Measurements from ENCODE around the gene HBP1. TPM values are rescaled to one million over a fixed set of nuclear protein-coding genes. Genes with fewer than 3 reads are reported as not detected.

The HBP1 gene
- total and polyA plus RNA-seq, 4 experiments from 2014 or later, result 71.6 to 116 (median 105) TPM

- ChIA-PET CTCF (ENCODE audit: partially characterized antibody) (no interaction called here), POLR2A (ENCODE audit: partially characterized antibody) (no interaction called here)
- peaks cover 3 to 20% (median 11%) of the 10 kb centered on the region in 4 donors for H3K4me1 Mint-ChIP-seq
- Histone ChIP-seq H3K4me1 (ENCODE audit: insufficient read depth, low read length) (peaks cover 11% of the 10 kb centered on the region), H3K27me3 (ENCODE audit: insufficient read depth, low read length) (no peaks in the 10 kb centered on the region), H3K4me3 (ENCODE audit: low read length in 2 of 2) (no peak overlapping the region), H3K36me3 (ENCODE audit: insufficient read depth, low read length) (no peaks in the 10 kb centered on the region), H3K27ac (ENCODE audit: low read depth, low read length) (no peak overlapping the region), H3K9me3 (ENCODE audit: control insufficient read depth in 1 of 2, low read length in 2 of 2) (no peaks in the 10 kb centered on the region)
- H3K27ac Mint-ChIP-seq, result no peak overlapping the region
- H3K4me3 Mint-ChIP-seq, result no peak overlapping the region
- no peak for DNase-seq
- H3K36me3 Mint-ChIP-seq, result peaks cover 0 to 12% of the 10 kb centered on the region in 2 donors
- intact Hi-C loops (cut with micrococcal nuclease), result loop anchor here (10.0 kb wide), 1 partner anchor 119 kb away; the partner anchor contains the start of gene PRKAR2B
- peaks cover 1 to 3% of the 10 kb centered on the region in 2 donors for H3K27me3 Mint-ChIP-seq
- no peaks in the 10 kb centered on the region for H3K9me3 Mint-ChIP-seq
Observed at GRCh38 chr7:107164092-107164491, 4.7 kb upstream of the HBP1 start.

- peaks cover 16% of the 10 kb centered on the region for H3K4me1 ChIP-seq (ENCODE audit: insufficient read depth, low read length)
- H3K27ac ChIP-seq (ENCODE audit: low read depth, low read length), result no peak overlapping the region
- Mint-ChIP-seq H3K27me3 (peaks cover 1 to 3% of the 10 kb centered on the region in 2 donors), H3K27ac (peak overlapping the region in 1 of 7 donors; percentile 98), H3K4me1 (peaks cover 6 to 29% (median 17%) of the 10 kb centered on the region in 4 donors), H3K36me3 (peaks cover 0 to 20% of the 10 kb centered on the region in 2 donors), H3K9me3 (no peaks in the 10 kb centered on the region), H3K4me3 (no peak overlapping the region)
- CTCF ChIA-PET (ENCODE audit: partially characterized antibody), result interaction anchor here (0.9 to 1.0 kb wide), 2 partner anchors 15 to 18 kb away, joined by 3 read pairs; no protein-coding TSS in a partner anchor
- H3K4me3 ChIP-seq (ENCODE audit: low read length in 2 of 2), result no peak overlapping the region
- POLR2A ChIA-PET (ENCODE audit: partially characterized antibody), result interaction anchor here (0.9 kb wide), 1 partner anchor 9 kb away, joined by 4 read pairs; no protein-coding TSS in a partner anchor
- H3K27me3 ChIP-seq (ENCODE audit: insufficient read depth, low read length), result no peaks in the 10 kb centered on the region
- no peak for DNase-seq
- intact Hi-C loops (cut with micrococcal nuclease), result loop anchor here (5.0 to 10.0 kb wide), 2 partner anchors 121 to 1053 kb away; partner anchors contain the start of genes PRKAR2B and SYPL1
- H3K9me3 ChIP-seq (ENCODE audit: control insufficient read depth in 1 of 2, low read length in 2 of 2), result no peaks in the 10 kb centered on the region
- H3K36me3 ChIP-seq (ENCODE audit: insufficient read depth, low read length), result no peaks in the 10 kb centered on the region
Observed at GRCh38 chr7:107165341-107165740, 3.5 kb upstream of the HBP1 start.

GRCh38 chr7:107166736-107167426 is 1.9 kb upstream of the HBP1 start:
- peak overlapping the region; percentile 100 for H3K27ac ChIP-seq (ENCODE audit: low read depth, low read length)
- DNase-seq, result no peak
- POLR2A ChIA-PET (ENCODE audit: partially characterized antibody), result interaction anchor here (3.0 to 4.8 kb wide), 7 partner anchors 13 to 577 kb away, joined by 13 to 86 read pairs (median 46); partner anchors contain the start of genes CBLL1, COG5, DUS4L and PIK3CG
- H3K36me3 ChIP-seq (ENCODE audit: insufficient read depth, low read length), result no peaks in the 10 kb centered on the region
- H3K27me3 Mint-ChIP-seq, result peaks cover 1 to 3% of the 10 kb centered on the region in 2 donors
- peaks cover 28% of the 10 kb centered on the region for H3K4me1 ChIP-seq (ENCODE audit: insufficient read depth, low read length)
- H3K9me3 Mint-ChIP-seq, result no peaks in the 10 kb centered on the region
- CTCF ChIA-PET (ENCODE audit: partially characterized antibody), result interaction anchor here (0.7 to 3.7 kb wide), 5 partner anchors 13 to 146 kb away, joined by 3 to 56 read pairs (median 4); no protein-coding TSS in a partner anchor
- H3K4me3 Mint-ChIP-seq, result peak overlapping the region; percentile 89 to 100 (median 97)
- intact Hi-C loops (cut with micrococcal nuclease), result loop anchor here (1.0 to 10.0 kb wide), 3 partner anchors 17 to 1055 kb away; partner anchors contain the start of genes PRKAR2B and SYPL1
- no peaks in the 10 kb centered on the region for H3K27me3 ChIP-seq (ENCODE audit: insufficient read depth, low read length)
- peak overlapping the region; percentile 59 to 85 for H3K4me3 ChIP-seq (ENCODE audit: low read length in 2 of 2)
- H3K4me1 Mint-ChIP-seq, result peaks cover 12 to 40% (median 26%) of the 10 kb centered on the region in 4 donors
- H3K36me3 Mint-ChIP-seq, result peaks cover 0 to 23% of the 10 kb centered on the region in 2 donors
- H3K27ac Mint-ChIP-seq, result peak overlapping the region; percentile 98 to 100 (median 100)
- H3K9me3 ChIP-seq (ENCODE audit: control insufficient read depth in 1 of 2, low read length in 2 of 2), result no peaks in the 10 kb centered on the region

GRCh38 chr7:107167483-107168232 is 1.1 kb upstream of the HBP1 start:
- Histone ChIP-seq H3K9me3 (ENCODE audit: control insufficient read depth in 1 of 2, low read length in 2 of 2) (no peaks in the 10 kb centered on the region), H3K36me3 (ENCODE audit: insufficient read depth, low read length) (no peaks in the 10 kb centered on the region), H3K4me3 (ENCODE audit: low read length in 2 of 2) (peak overlapping the region; percentile 59 to 85), H3K4me1 (ENCODE audit: insufficient read depth, low read length) (peaks cover 36% of the 10 kb centered on the region), H3K27me3 (ENCODE audit: insufficient read depth, low read length) (no peaks in the 10 kb centered on the region), H3K27ac (ENCODE audit: low read depth, low read length) (peak overlapping the region; percentile 100)
- peaks cover 14 to 45% (median 29%) of the 10 kb centered on the region in 4 donors for H3K4me1 Mint-ChIP-seq
- CTCF ChIA-PET (ENCODE audit: partially characterized antibody), result interaction anchor here (0.6 to 3.7 kb wide), 7 partner anchors 12 to 1401 kb away, joined by 3 to 56 read pairs (median 5); partner anchors contain the start of gene CBLL1
- DNase-seq, result peak in 1 of 5 donors; percentile 93
- peak overlapping the region; percentile 89 to 100 (median 97) for H3K4me3 Mint-ChIP-seq
- H3K27ac Mint-ChIP-seq, result peak overlapping the region; percentile 98 to 100 (median 100)
- intact Hi-C loops (cut with micrococcal nuclease), result loop anchor here (1.0 to 10.0 kb wide), 12 partner anchors 10 to 1401 kb away; partner anchors contain the start of genes CCDC71L, DLD, DNAJB9 and PIK3CG
- H3K36me3 Mint-ChIP-seq, result peaks cover 0 to 23% of the 10 kb centered on the region in 2 donors
- POLR2A ChIA-PET (ENCODE audit: partially characterized antibody), result interaction anchor here (0.6 to 4.8 kb wide), 33 partner anchors 11 to 1780 kb away, joined by 3 to 86 read pairs (median 6); partner anchors contain the start of genes BCAP29, CBLL1, CCDC71L and COG5
- no peaks in the 10 kb centered on the region for H3K9me3 Mint-ChIP-seq
- H3K27me3 Mint-ChIP-seq, result peaks cover 1 to 3% of the 10 kb centered on the region in 2 donors

GRCh38 chr7:107169120-107170050 is 582 bp downstream of the HBP1 start:
- Histone ChIP-seq H3K27me3 (ENCODE audit: insufficient read depth, low read length) (no peaks in the 10 kb centered on the region), H3K9me3 (ENCODE audit: control insufficient read depth in 1 of 2, low read length in 2 of 2) (no peaks in the 10 kb centered on the region), H3K27ac (ENCODE audit: low read depth, low read length) (peak overlapping the region; percentile 100), H3K36me3 (ENCODE audit: insufficient read depth, low read length) (no peaks in the 10 kb centered on the region), H3K4me3 (ENCODE audit: low read length in 2 of 2) (peak overlapping the region; percentile 77 to 84), H3K4me1 (ENCODE audit: insufficient read depth, low read length) (peaks cover 53% of the 10 kb centered on the region)
- Mint-ChIP-seq H3K27ac (peak overlapping the region; percentile 98 to 100 (median 100)), H3K4me1 (peaks cover 30 to 62% (median 46%) of the 10 kb centered on the region in 4 donors), H3K4me3 (peak overlapping the region; percentile 90 to 100 (median 97)), H3K9me3 (no peaks in the 10 kb centered on the region), H3K27me3 (peaks cover 1 to 3% of the 10 kb centered on the region in 2 donors), H3K36me3 (peaks cover 0 to 32% of the 10 kb centered on the region in 2 donors)
- ChIA-PET CTCF (ENCODE audit: partially characterized antibody) (interaction anchor here (0.8 to 3.7 kb wide), 8 partner anchors 11 to 711 kb away, joined by 3 to 56 read pairs (median 6); partner anchors contain the start of gene CBLL1), POLR2A (ENCODE audit: partially characterized antibody) (interaction anchor here (0.7 to 4.8 kb wide), 40 partner anchors 11 to 1901 kb away, joined by 3 to 86 read pairs (median 5); partner anchors contain the start of genes BCAP29, CBLL1, CCDC71L and COG5)
- DNase-seq, result peak; percentile 81 to 91 (median 82)
- intact Hi-C loops (cut with micrococcal nuclease), result loop anchor here (1.0 to 10.0 kb wide), 6 partner anchors 11 to 1399 kb away; partner anchors contain the start of genes CCDC71L, DNAJB9, PRKAR2B and SYPL1
